SU-DHL-6 (cell line): ENCODE data around the gene ZFP42.

Source experiments
- H2AFZ ChIP-seq: fragments of 200-600 bp; sonication (generic); 2 replicates; pipeline ENCODE4 v1.6.1; 2014; ENCODE audit warnings: low read depth, mild to moderate bottlenecking, moderate library complexity, mixed read lengths, antibody characterized with exemption, low read length; ENCODE audit not compliant: severe bottlenecking
- H3F3A ChIP-seq: fragments of 200-600 bp; shearing (Covaris generic); 2 replicates; pipeline ENCODE4 v1.6.0; 2016; ENCODE audit warnings: antibody characterized with exemption, mild to moderate bottlenecking; ENCODE audit not compliant: insufficient read depth
- H3K27ac ChIP-seq: fragments of 200-600 bp; sonication (generic); 2 replicates; pipeline ENCODE4 v1.5.1; 2016; ENCODE audit warnings: low read depth, mild to moderate bottlenecking, low read length, moderate library complexity, mixed read lengths
- H3K27me3 ChIP-seq: fragments of 200-600 bp; sonication (generic), shearing (Covaris generic); 2 replicates; pipeline ENCODE4 v1.6.0; 2014; ENCODE audit warnings: mild to moderate bottlenecking, low read length
- H3K36me3 ChIP-seq: fragments of 200-600 bp; sonication (generic); 2 replicates; pipeline ENCODE4 v1.6.1; 2014; ENCODE audit warnings: mild to moderate bottlenecking, low read length, mixed read lengths
- H3K4me2 ChIP-seq: fragments of 300-600, 200-600 bp; shearing (Covaris generic), sonication (generic); 2 replicates; pipeline ENCODE4 v1.6.0; 2014; ENCODE audit warnings: low read length, low read depth, mild to moderate bottlenecking; ENCODE audit not compliant: poor library complexity, severe bottlenecking
- H3K4me3 ChIP-seq: fragments of 200-600 bp; sonication (generic); 2 replicates; pipeline ENCODE4 v1.5.1; 2014; ENCODE audit warnings: antibody characterized with exemption, low read length, mild to moderate bottlenecking, mixed read lengths; ENCODE audit not compliant: insufficient read depth, poor library complexity, severe bottlenecking
- H3K79me2 ChIP-seq: fragments of 200-600 bp; sonication (generic); 2 replicates; pipeline ENCODE4 v1.6.1; 2014; ENCODE audit warnings: mild to moderate bottlenecking, low read length, moderate library complexity; ENCODE audit not compliant: insufficient read depth
- H3K9ac ChIP-seq: fragments of 200-600 bp; sonication (generic); 2 replicates; pipeline ENCODE4 v1.7.0; 2014; ENCODE audit warnings: mild to moderate bottlenecking, low read length
- H3K9me2 ChIP-seq: fragments of 200-600 bp; sonication (generic); replicated peaks from 2 replicates; pipeline ENCODE4 v1.6.1; 2014; ENCODE audit warnings: low read length; ENCODE audit not compliant: insufficient read depth
- H3K9me3 ChIP-seq: fragments of 200-600 bp; sonication (generic); 2 replicates; pipeline ENCODE4 v1.6.1; 2014; ENCODE audit warnings: low read length, mixed read lengths; ENCODE audit not compliant: insufficient read depth
- H4K20me1 ChIP-seq: fragments of 200-600 bp; sonication (generic); 2 replicates; pipeline ENCODE4 v1.6.1; 2014; ENCODE audit warnings: low read depth, mild to moderate bottlenecking, antibody characterized with exemption, low read length, moderate library complexity, mixed read lengths
- CTCF ChIP-seq: fragments of 200-600 bp; sonication (generic); IDR thresholded peaks from one replicate; pipeline ENCODE4 v1.5.1; 2017; ENCODE audit warnings: antibody characterized with exemption, mild to moderate bottlenecking, low read length, moderate library complexity; ENCODE audit not compliant: insufficient read depth, poor library complexity, severe bottlenecking
- EZH2phosphoT487 ChIP-seq: fragments of 200-600 bp; sonication (generic), shearing (Covaris generic); conservative IDR thresholded peaks from 2 replicates; pipeline ENCODE4 v1.6.1; 2018; ENCODE audit warnings: mild to moderate bottlenecking, antibody characterized with exemption, low read length, moderate library complexity, mixed read lengths

ZFP42 gene

GRCh38 chr4:187995322-187996207 is at the start of gene ZFP42:
Gene ZFP42, plus strand, starts transcription at chr4:187995771. Its CDS starts 7,037 bp downstream, at chr4:188002808.
- Histone ChIP-seq H4K20me1 (no peaks in the 10 kb centered on the region), H3K27me3 (no peaks in the 10 kb centered on the region), H3K36me3 (no peaks in the 10 kb centered on the region), H3K4me3 (no peak within 1 kb of the TSS), H3K9ac (no peak within 1 kb of the TSS), H3K79me2 (no peaks in the 10 kb centered on the region), H3K4me2 (no peak within 1 kb of the TSS), H3K27ac (no peak within 1 kb of the TSS), H3K9me3 (no peaks in the 10 kb centered on the region), H2AFZ (no peak within 1 kb of the TSS), H3K9me2 (no peaks in the 10 kb centered on the region), H3F3A (no peaks in the 10 kb centered on the region)
- no peak for TF ChIP-seq CTCF
- TF ChIP-seq EZH2phosphoT487, result no peak

- H3K27me3 ChIP-seq, result no peaks in the 10 kb centered on the region
- no peak overlapping the region for H3K27ac ChIP-seq
- H3F3A ChIP-seq, result no peaks in the 10 kb centered on the region
- H3K79me2 ChIP-seq, result no peaks in the 10 kb centered on the region
- H3K9me3 ChIP-seq, result no peaks in the 10 kb centered on the region
- TF ChIP-seq CTCF, result no peak
- TF ChIP-seq EZH2phosphoT487, result no peak
- H3K9ac ChIP-seq, result no peak overlapping the region
- no peaks in the 10 kb centered on the region for H3K36me3 ChIP-seq
- H2AFZ ChIP-seq, result no peak overlapping the region
- H4K20me1 ChIP-seq, result no peaks in the 10 kb centered on the region
- H3K9me2 ChIP-seq, result no peaks in the 10 kb centered on the region
- no peak overlapping the region for H3K4me2 ChIP-seq
- no peak overlapping the region for H3K4me3 ChIP-seq
Observed at GRCh38 chr4:187961171-187961570, 34.4 kb upstream of the ZFP42 start.

GRCh38 chr4:187961961-187962360 is 33.6 kb upstream of the ZFP42 start:
- Histone ChIP-seq H3K9ac (no peak overlapping the region), H3K4me3 (no peak overlapping the region), H3K79me2 (no peaks in the 10 kb centered on the region), H3K9me2 (no peaks in the 10 kb centered on the region), H3K4me2 (no peak overlapping the region), H3K36me3 (no peaks in the 10 kb centered on the region), H3K27me3 (no peaks in the 10 kb centered on the region), H4K20me1 (no peaks in the 10 kb centered on the region), H3K27ac (no peak overlapping the region), H3K9me3 (no peaks in the 10 kb centered on the region), H3F3A (no peaks in the 10 kb centered on the region), H2AFZ (no peak overlapping the region)
- no peak for TF ChIP-seq CTCF
- no peak for TF ChIP-seq EZH2phosphoT487
